NT2/D1 (cell line): ENCODE data around the gene TACC2.
"Not testable (repeated sequence)": the region's sequence is repeated elsewhere in the genome, so short reads cannot be mapped to it uniquely, and the experiment has no call there.

Source experiments
- DNase-seq: peaks from one replicate; pipeline ENCODE4 v3.0.0-alpha.2; 2011; ENCODE audit warnings: low read depth, low spot score
- H3K27me3 ChIP-seq: 2 replicates; pipeline ENCODE4 v1.6.0; 2011; ENCODE audit warnings: mild to moderate bottlenecking; ENCODE audit not compliant: insufficient read length, insufficient read depth
- H3K36me3 ChIP-seq: 2 replicates; pipeline ENCODE4 v1.6.1; 2011; ENCODE audit warnings: mild to moderate bottlenecking, low read length, mixed read lengths; ENCODE audit not compliant: insufficient read depth, insufficient read length
- H3K4me1 ChIP-seq: 2 replicates; pipeline ENCODE4 v1.5.1; 2011; ENCODE audit not compliant: insufficient read depth, insufficient read length
- H3K4me3 ChIP-seq: 2 replicates; pipeline ENCODE4 v1.5.1; 2011; ENCODE audit warnings: low read depth; ENCODE audit not compliant: insufficient read length
- H3K9ac ChIP-seq: 2 replicates; pipeline ENCODE4 v1.6.0; 2011; ENCODE audit warnings: low read depth; ENCODE audit not compliant: insufficient read length
- H3K9me3 ChIP-seq: 2 replicates; pipeline ENCODE4 v1.5.1; 2011; ENCODE audit warnings: mild to moderate bottlenecking, low read length; ENCODE audit not compliant: insufficient read depth
- SUZ12 ChIP-seq: IDR thresholded peaks from 2 replicates; pipeline ENCODE4 v1.6.1; 2011; ENCODE audit not compliant: insufficient read length, insufficient read depth; ENCODE audit errors: extremely low read depth
- YY1 ChIP-seq: IDR thresholded peaks from 2 replicates; pipeline ENCODE4 v1.6.1; 2011; ENCODE audit not compliant: insufficient read length, insufficient read depth
- ZNF274 ChIP-seq: IDR thresholded peaks from 2 replicates; pipeline ENCODE4 v1.6.1; 2011; ENCODE audit warnings: mild to moderate bottlenecking, low read depth, low read length

The TACC2 gene

GRCh38 chr10:122196218-122196617 lies 207.3 kb downstream of the TACC2 start:
- H3K27me3 ChIP-seq: no peaks in the 10 kb centered on the region
- no peak for DNase-seq
- no peak overlapping the region for H3K4me3 ChIP-seq
- no peaks in the 10 kb centered on the region for H3K9me3 ChIP-seq
- peaks cover 32% of the 10 kb centered on the region for H3K36me3 ChIP-seq
- H3K4me1 ChIP-seq: peaks cover 11% of the 10 kb centered on the region
- TF ChIP-seq ZNF274: no peak
- no peak for TF ChIP-seq SUZ12
- TF ChIP-seq YY1: no peak
- no peak overlapping the region for H3K9ac ChIP-seq

GRCh38 chr10:122197611-122198222 lies 208.8 kb downstream of the TACC2 start:
- DNase-seq: no peak
- no peak overlapping the region for H3K4me3 ChIP-seq
- H3K36me3 ChIP-seq: peaks cover 38% of the 10 kb centered on the region
- no peaks in the 10 kb centered on the region; the same call in 1 of the 2 replicates for H3K9me3 ChIP-seq
- no peak overlapping the region for H3K9ac ChIP-seq
- no peaks in the 10 kb centered on the region for H3K27me3 ChIP-seq
- TF ChIP-seq YY1: no peak
- no peak for TF ChIP-seq SUZ12
- no peak for TF ChIP-seq ZNF274
- peaks cover 5% of the 10 kb centered on the region for H3K4me1 ChIP-seq

- H3K4me1 ChIP-seq: peaks cover 3% of the 10 kb centered on the region
- TF ChIP-seq SUZ12 (no peak), ZNF274 (no peak), YY1 (no peak)
- H3K4me3 ChIP-seq: no peak overlapping the region
- H3K9ac ChIP-seq: no peak overlapping the region
- peaks cover 38% of the 10 kb centered on the region for H3K36me3 ChIP-seq
- no peaks in the 10 kb centered on the region; the same call in 1 of the 2 replicates for H3K9me3 ChIP-seq
- no peak for DNase-seq
- H3K27me3 ChIP-seq: no peaks in the 10 kb centered on the region
Observed at GRCh38 chr10:122198631-122199030, 209.7 kb downstream of the TACC2 start.

GRCh38 chr10:122199070-122199469 lies 210.1 kb downstream of the TACC2 start:
- no peak for DNase-seq
- H3K36me3 ChIP-seq: peaks cover 38% of the 10 kb centered on the region
- H3K27me3 ChIP-seq: no peaks in the 10 kb centered on the region
- no peak overlapping the region for H3K4me3 ChIP-seq
- TF ChIP-seq YY1 (no peak), SUZ12 (no peak), ZNF274 (no peak)
- H3K9me3 ChIP-seq: no peaks in the 10 kb centered on the region; the same call in 1 of the 2 replicates
- no peak overlapping the region for H3K9ac ChIP-seq
- H3K4me1 ChIP-seq: peaks cover 3% of the 10 kb centered on the region

- Histone ChIP-seq H3K9me3 (no peaks in the 10 kb centered on the region; the same call in 1 of the 2 replicates), H3K4me1 (peaks cover 1% of the 10 kb centered on the region), H3K36me3 (peaks cover 38% of the 10 kb centered on the region), H3K27me3 (no peaks in the 10 kb centered on the region), H3K4me3 (no peak overlapping the region), H3K9ac (no peak overlapping the region)
- no peak for DNase-seq
- TF ChIP-seq YY1 (no peak), ZNF274 (no peak), SUZ12 (no peak)
Observed at GRCh38 chr10:122199689-122200088, 210.7 kb downstream of the TACC2 start.

- no peak for DNase-seq
- Histone ChIP-seq H3K27me3 (no peaks in the 10 kb centered on the region), H3K4me1 (no peaks in the 10 kb centered on the region), H3K9me3 (no peaks in the 10 kb centered on the region; the same call in 1 of the 2 replicates), H3K4me3 (no peak overlapping the region), H3K9ac (no peak overlapping the region), H3K36me3 (peaks cover 26% of the 10 kb centered on the region)
- TF ChIP-seq ZNF274 (no peak), SUZ12 (no peak), YY1 (no peak)
Observed at GRCh38 chr10:122201401-122201800, 212.4 kb downstream of the TACC2 start.

GRCh38 chr10:122203180-122203579 lies 214.2 kb downstream of the TACC2 start:
- H3K9me3 ChIP-seq, H3K9ac ChIP-seq, H3K27me3 ChIP-seq, H3K4me1 ChIP-seq, H3K4me3 ChIP-seq, DNase-seq: not testable (repeated sequence)
- H3K36me3 ChIP-seq: peaks cover 17% of the 10 kb centered on the region
